HG03045 (cell line): ENCODE data around the gene NFASC.

Experiments used
- ATAC-seq: cut with Tn5 transposase; IDR thresholded peaks from one replicate; pipeline ENCODE4 v1.9.1; 2021; ENCODE audit warnings: mild to moderate bottlenecking, moderate library complexity; ENCODE audit not compliant: unreplicated experiment

Gene NFASC

GRCh38 chr1:205058853-205059252 lies 188.2 kb downstream of the NFASC start:
- ATAC-seq = no peak

DNA sequence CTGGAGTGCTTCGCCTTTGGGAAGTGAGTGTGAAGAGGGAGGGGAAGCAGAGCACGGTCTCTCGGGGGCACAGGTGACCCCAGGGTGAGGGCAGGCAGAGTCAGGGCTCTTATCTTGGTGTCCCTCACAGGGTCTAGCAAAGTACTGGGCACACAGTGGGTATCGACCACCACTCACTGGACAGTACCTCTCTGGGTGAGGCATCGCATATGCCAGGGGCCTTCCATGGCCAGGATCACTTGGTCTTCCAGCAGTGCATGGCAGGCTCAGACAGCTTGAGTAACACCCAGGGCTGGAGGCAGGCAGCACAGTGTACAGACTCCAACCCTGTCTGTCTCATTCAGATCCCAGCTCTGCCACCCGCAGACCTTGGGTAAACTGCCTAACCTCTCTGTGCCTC lies 189.0 kb downstream of the NFASC start:
- no peak for ATAC-seq

GRCh38 chr1:205060746-205061145 lies 190.1 kb downstream of the NFASC start:
- ATAC-seq = no peak

DNA sequence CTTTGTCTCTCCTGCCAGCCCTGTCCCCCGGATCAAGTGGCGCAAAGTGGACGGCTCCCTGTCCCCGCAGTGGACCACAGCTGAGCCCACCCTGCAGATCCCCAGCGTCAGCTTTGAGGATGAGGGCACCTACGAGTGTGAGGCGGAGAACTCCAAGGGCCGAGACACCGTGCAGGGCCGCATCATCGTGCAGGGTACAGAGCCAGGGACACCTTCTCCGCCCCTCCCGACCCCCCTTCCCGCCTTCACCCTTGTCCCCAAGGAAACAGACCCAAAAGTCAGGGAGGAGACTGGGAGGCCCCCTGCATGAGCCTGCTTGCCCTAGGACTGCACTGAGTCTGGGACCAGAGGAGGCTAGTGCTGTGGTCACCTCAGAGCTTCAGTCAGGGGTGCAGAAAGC lies 190.6 kb downstream of the NFASC start:
- ATAC-seq = no peak

DNA sequence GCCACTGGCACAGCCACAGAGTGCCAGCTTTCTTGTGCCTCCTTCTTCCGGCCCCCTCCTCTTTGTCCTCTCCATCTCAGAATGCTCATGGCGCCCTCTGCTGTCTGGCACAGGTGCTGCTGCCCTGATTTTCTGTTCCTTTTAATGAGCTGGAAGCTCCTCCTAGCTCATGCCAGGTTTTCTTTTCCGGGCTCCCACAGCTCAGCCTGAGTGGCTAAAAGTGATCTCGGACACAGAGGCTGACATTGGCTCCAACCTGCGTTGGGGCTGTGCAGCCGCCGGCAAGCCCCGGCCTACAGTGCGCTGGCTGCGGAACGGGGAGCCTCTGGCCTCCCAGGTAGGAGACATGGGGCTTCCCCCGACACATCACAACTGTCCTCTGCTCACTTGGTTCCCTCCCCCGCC lies 191.0 kb downstream of the NFASC start:
- no peak for ATAC-seq

- no peak for ATAC-seq
Measured at GRCh38 chr1:205062319-205062718, 191.7 kb downstream of the NFASC start.

DNA sequence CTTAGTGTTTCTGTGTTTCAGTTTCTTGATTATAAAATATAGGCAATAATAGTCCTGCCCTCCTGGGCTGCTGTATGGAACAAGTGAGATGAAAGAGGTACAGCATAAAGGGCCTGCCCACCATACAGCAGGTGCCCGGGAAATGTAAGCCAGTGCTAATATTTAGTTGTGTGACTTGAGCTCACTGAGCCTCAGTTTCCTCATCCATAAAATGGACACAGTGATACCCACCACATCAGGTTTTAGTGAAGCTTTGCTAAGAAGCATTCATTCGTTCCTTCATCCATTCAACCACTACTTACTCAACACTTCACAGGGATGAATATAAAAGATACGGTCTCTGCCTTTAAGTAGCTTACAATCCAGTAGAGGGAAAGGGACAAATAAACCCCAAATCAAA lies 192.2 kb downstream of the NFASC start:
- no peak for ATAC-seq

DNA sequence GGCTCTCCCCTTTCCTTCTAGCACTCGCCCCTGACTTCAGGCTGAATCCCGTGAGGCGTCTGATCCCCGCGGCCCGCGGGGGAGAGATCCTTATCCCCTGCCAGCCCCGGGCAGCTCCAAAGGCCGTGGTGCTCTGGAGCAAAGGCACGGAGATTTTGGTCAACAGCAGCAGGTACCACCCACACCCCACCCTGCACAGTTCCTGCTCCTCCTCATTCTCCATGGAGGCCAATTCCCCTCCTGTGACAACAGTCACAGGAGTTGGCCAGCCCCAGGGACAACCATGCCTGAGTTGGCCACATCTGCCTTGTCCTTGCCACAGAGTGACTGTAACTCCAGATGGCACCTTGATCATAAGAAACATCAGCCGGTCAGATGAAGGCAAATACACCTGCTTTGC lies 193.6 kb downstream of the NFASC start:
- no peak for ATAC-seq

GRCh38 chr1:205064741-205065316 lies 194.2 kb downstream of the NFASC start:
- ATAC-seq = no peak

GRCh38 chr1:205065666-205066065 lies 195.0 kb downstream of the NFASC start:
- no peak for ATAC-seq

DNA sequence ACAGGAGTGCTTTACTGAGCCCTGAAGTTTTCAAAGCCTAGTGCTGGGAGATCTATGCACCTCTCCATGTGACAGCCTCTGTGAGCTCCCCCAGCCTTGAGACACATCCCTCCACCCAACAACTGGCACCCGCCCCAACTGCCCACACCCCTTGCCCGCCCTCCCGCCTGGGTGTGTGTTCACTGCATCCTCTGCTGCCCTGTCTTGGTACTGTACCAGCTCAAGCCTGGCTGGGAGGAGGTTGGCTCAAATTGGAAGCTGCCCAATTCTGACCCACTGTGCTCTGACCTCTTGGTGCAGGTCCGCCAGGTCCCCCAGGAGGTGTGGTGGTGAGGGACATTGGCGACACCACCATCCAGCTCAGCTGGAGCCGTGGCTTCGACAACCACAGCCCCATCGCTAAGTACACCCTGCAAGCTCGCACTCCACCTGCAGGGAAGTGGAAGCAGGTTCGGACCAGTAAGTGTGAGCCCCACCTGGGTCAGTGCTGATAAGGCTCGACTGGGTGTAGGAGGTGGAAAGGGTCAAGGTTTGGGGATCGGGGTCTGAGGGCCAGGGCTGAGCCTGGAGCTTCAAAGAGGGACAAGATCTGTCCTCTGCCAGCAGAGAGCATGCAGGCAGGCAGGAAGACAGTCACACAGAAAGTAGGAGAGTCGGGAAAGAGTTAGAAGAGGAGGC lies 195.6 kb downstream of the NFASC start:
- ATAC-seq = no peak

DNA sequence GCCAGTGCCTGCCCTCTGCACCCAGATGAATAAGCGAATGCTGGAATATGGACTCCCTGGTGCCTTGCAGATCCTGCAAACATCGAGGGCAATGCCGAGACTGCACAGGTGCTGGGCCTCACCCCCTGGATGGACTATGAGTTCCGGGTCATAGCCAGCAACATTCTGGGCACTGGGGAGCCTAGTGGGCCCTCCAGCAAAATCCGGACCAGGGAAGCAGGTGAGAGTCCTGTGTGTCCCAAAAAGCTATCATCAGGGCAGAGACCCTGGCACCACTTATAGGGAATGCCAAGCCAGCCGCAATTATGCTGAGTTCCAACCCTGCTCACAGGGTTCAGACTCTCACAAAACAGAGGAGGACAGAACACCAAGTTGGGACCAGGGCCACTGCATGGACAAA lies 196.4 kb downstream of the NFASC start:
- ATAC-seq = no peak

GRCh38 chr1:205068001-205068400 lies 197.3 kb downstream of the NFASC start:
- ATAC-seq = no peak

- ATAC-seq = no peak
Measured at GRCh38 chr1:205068457-205069040, 197.9 kb downstream of the NFASC start.

DNA sequence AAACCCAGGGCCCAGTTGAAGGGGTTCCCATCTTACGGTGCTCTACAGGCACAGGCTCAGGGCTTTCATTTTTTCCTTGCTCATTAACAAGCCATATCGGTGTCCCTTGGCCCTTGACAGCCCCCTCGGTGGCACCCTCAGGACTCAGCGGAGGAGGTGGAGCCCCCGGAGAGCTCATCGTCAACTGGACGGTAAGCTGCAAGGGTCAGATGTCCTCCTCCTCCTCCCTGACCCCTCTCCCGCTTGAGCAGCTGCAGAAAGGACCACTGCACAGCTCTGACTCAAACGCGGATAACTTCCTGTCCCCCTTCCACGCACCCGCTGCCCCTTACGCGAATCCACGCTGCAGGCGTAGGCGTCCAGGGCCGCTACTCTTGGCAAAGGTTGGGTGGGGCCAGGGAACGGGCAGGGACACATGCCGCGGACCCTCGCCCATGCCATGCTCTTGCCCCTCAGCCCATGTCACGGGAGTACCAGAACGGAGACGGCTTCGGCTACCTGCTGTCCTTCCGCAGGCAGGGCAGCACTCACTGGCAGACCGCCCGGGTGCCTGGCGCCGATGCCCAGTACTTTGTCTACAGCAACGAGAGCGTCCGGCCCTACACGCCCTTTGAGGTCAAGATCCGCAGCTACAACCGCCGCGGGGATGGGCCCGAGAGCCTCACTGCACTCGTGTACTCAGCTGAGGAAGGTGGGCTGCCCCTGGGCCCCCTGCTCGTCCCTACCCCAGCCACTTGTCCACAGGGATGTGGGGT lies 198.9 kb downstream of the NFASC start:
- no peak for ATAC-seq

GRCh38 chr1:205071028-205071409 lies 200.4 kb downstream of the NFASC start:
- ATAC-seq = no peak

DNA sequence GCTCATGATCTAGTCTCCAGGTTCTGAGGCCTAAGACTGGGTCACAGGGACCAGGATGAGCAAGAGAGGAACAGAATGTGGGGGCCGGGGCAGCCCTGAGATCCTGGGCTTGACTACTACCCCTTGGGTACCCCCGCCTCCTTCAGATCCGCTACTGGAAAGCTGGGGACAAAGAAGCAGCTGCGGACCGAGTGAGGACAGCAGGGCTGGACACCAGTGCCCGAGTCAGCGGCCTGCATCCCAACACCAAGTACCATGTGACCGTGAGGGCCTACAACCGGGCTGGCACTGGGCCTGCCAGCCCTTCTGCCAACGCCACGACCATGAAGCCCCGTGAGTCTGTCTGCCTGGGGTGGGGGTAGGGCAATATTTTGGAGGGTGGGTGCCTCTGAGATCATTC lies 201.1 kb downstream of the NFASC start:
- no peak for ATAC-seq

DNA sequence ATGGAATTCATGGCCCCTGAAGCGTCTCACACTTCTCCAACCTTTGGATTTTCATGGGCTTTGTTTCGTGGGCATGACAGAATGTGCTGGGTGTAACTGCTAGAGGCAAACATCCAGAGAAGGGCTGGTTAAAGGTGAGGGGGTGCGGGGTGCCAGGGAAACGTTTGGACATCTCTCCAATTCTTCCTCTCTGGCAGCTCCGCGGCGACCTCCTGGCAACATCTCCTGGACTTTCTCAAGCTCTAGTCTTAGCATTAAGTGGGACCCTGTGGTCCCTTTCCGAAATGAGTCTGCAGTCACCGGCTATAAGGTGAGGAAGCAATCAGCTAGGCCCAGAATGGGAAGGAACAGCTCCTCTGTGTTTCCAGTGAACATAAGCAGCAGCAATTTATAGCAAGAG lies 201.6 kb downstream of the NFASC start:
- ATAC-seq = no peak
